Trophoblast cell (in vitro differentiated cells and primary cell): ENCODE results near the gene ELN.

Experiments used
- DNase-seq, 2 donors: peaks; one replicate each; pipeline ENCODE4 v3.0.0-alpha.2; 2016
- H2AFZ ChIP-seq: 2 replicates; pipeline ENCODE4 v1.6.1; 2013; ENCODE audit warnings: low read length, moderate library complexity, mild to moderate bottlenecking; ENCODE audit not compliant: insufficient read depth, poor library complexity
- H2AK5ac ChIP-seq: 2 replicates; pipeline ENCODE4 v1.6.1; 2013; ENCODE audit warnings: mild to moderate bottlenecking, low read length
- H2BK120ac ChIP-seq: 2 replicates; pipeline ENCODE4 v1.6.1; 2013; ENCODE audit warnings: low read length, mild to moderate bottlenecking, moderate library complexity; ENCODE audit not compliant: insufficient read depth, poor library complexity
- H2BK12ac ChIP-seq: 2 replicates; pipeline ENCODE4 v1.6.1; 2013; ENCODE audit warnings: mild to moderate bottlenecking, low read length, moderate library complexity
- H2BK5ac ChIP-seq: 2 replicates; pipeline ENCODE4 v1.6.1; 2013; ENCODE audit warnings: low read length, low read depth, moderate library complexity, mild to moderate bottlenecking; ENCODE audit not compliant: poor library complexity
- H3K14ac ChIP-seq: 2 replicates; pipeline ENCODE4 v1.6.1; 2013; ENCODE audit warnings: mild to moderate bottlenecking, low read length
- H3K18ac ChIP-seq: 2 replicates; pipeline ENCODE4 v1.6.1; 2013; ENCODE audit warnings: mild to moderate bottlenecking, low read length
- H3K23ac ChIP-seq: 2 replicates; pipeline ENCODE4 v1.6.1; 2013; ENCODE audit warnings: low read length
- H3K27ac ChIP-seq: 2 replicates; pipeline ENCODE4 v1.5.1; 2013; ENCODE audit warnings: low read depth, mild to moderate bottlenecking, inconsistent platforms, low read length, moderate library complexity
- H3K27me3 ChIP-seq: 2 replicates; pipeline ENCODE4 v1.6.1; 2013; ENCODE audit warnings: inconsistent platforms, mild to moderate bottlenecking, low read length, moderate library complexity; ENCODE audit not compliant: insufficient read depth
- H3K36me3 ChIP-seq, 2 experiments: 1 replicate in 1 of 2; 2 replicates in 1 of 2; pipeline ENCODE4 v1.6.1; 2013; ENCODE audit warnings: low read length in 2 of 2, mild to moderate bottlenecking in 2 of 2, moderate library complexity in 1 of 2; ENCODE audit not compliant: insufficient read depth in 2 of 2, control insufficient read depth in 1 of 2
- H3K4ac ChIP-seq: 2 replicates; pipeline ENCODE4 v1.6.1; 2013; ENCODE audit warnings: low read depth, mild to moderate bottlenecking, low read length, moderate library complexity
- H3K4me1 ChIP-seq, 2 experiments: 1 replicate in 1 of 2; 2 replicates in 1 of 2; pipeline ENCODE4 v1.6.1; 2013; ENCODE audit warnings: low read length in 2 of 2, mild to moderate bottlenecking in 2 of 2, moderate library complexity in 1 of 2; ENCODE audit not compliant: insufficient read depth in 2 of 2, control insufficient read depth in 1 of 2
- H3K4me2 ChIP-seq: 2 replicates; pipeline ENCODE4 v1.6.1; 2013; ENCODE audit warnings: inconsistent platforms, mild to moderate bottlenecking, low read length, moderate library complexity
- H3K4me3 ChIP-seq: 2 replicates; pipeline ENCODE4 v1.5.1; 2013; ENCODE audit warnings: mild to moderate bottlenecking, low read depth, low read length, inconsistent platforms
- H3K79me1 ChIP-seq: one replicate; pipeline ENCODE4 v1.6.1; 2013; ENCODE audit warnings: low read length
- H3K79me2 ChIP-seq: 2 replicates; pipeline ENCODE4 v1.6.1; 2013; ENCODE audit warnings: low read length, mild to moderate bottlenecking; ENCODE audit not compliant: control insufficient read depth, insufficient read depth, poor library complexity
- H3K9ac ChIP-seq: 2 replicates; pipeline ENCODE4 v1.6.1; 2013; ENCODE audit warnings: mild to moderate bottlenecking, low read length
- H3K9me3 ChIP-seq: 2 replicates; pipeline ENCODE4 v1.6.1; 2013; ENCODE audit warnings: low read depth, mild to moderate bottlenecking, control low read depth, inconsistent platforms, low read length; ENCODE audit not compliant: insufficient read depth
- H4K12ac ChIP-seq: 2 replicates; pipeline ENCODE4 v1.6.1; 2013; ENCODE audit warnings: low read depth, mild to moderate bottlenecking, low read length, moderate library complexity
- H4K8ac ChIP-seq: 2 replicates; pipeline ENCODE4 v1.6.1; 2013; ENCODE audit warnings: low read depth, mild to moderate bottlenecking, low read length, moderate library complexity
- H4K91ac ChIP-seq: one replicate; pipeline ENCODE4 v1.6.1; 2013; ENCODE audit warnings: low read depth, mild to moderate bottlenecking, low read length, moderate library complexity
- WGBS: extraction: QIAGEN DNeasy Blood & Tissue Kit; methylation state at CpG from one replicate; pipeline ENCODE4 v1.1.7; 2013; ENCODE audit warnings: missing lambda C conversion rate; ENCODE audit not compliant: insufficient read length, insufficient coverage; ENCODE audit errors: extremely low coverage; 5-methylcytosine and 5-hydroxymethylcytosine counted together

ELN gene

GRCh38 chr7:73986158-73986631 lies 41.8 kb upstream of the ELN start:
- Histone ChIP-seq H2AFZ (no peak overlapping the region), H3K27me3 (no peaks in the 10 kb centered on the region), H2BK12ac (no peak overlapping the region), H4K12ac (peak overlapping the region; percentile 35), H3K9me3 (peaks cover 3% of the 10 kb centered on the region), H4K8ac (no peak overlapping the region), H3K4me2 (no peak overlapping the region), H3K36me3 (no peaks in the 10 kb centered on the region), H3K9ac (no peak overlapping the region), H2AK5ac (no peak overlapping the region), H2BK120ac (no peak overlapping the region), H2BK5ac (no peak overlapping the region), H3K4me1 (peaks cover 0 to 2% of the 10 kb centered on the region in 2 experiments), H3K4me3 (no peak overlapping the region), H3K14ac (no peak overlapping the region), H3K79me1 (no peaks in the 10 kb centered on the region), H3K18ac (no peak overlapping the region), H4K91ac (peak overlapping the region; percentile 14), H3K23ac (no peak overlapping the region), H3K79me2 (no peaks in the 10 kb centered on the region), H3K4ac (no peak overlapping the region), H3K27ac (no peak overlapping the region)
- no CpG with 5 or more reads among the region's 17 CpGs for WGBS
- DNase-seq: no peak

- peaks cover 2 to 6% of the 10 kb centered on the region in 2 experiments for H3K4me1 ChIP-seq
- no peak overlapping the region for H2BK5ac ChIP-seq
- DNase-seq: no peak
- no peak overlapping the region for H2BK120ac ChIP-seq
- no CpG with 5 or more reads among the region's 4 CpGs for WGBS
- no peak overlapping the region for H4K12ac ChIP-seq
- no peaks in the 10 kb centered on the region for H3K36me3 ChIP-seq
- H3K18ac ChIP-seq: no peak overlapping the region
- no peak overlapping the region for H3K4me2 ChIP-seq
- H3K9ac ChIP-seq: no peak overlapping the region
- H3K27me3 ChIP-seq: no peaks in the 10 kb centered on the region
- no peak overlapping the region for H2BK12ac ChIP-seq
- H3K23ac ChIP-seq: no peak overlapping the region
- no peak overlapping the region for H3K4ac ChIP-seq
- H3K9me3 ChIP-seq: peaks cover 3% of the 10 kb centered on the region
- H3K14ac ChIP-seq: no peak overlapping the region
- H2AFZ ChIP-seq: no peak overlapping the region
- H2AK5ac ChIP-seq: no peak overlapping the region
- no peaks in the 10 kb centered on the region for H3K79me2 ChIP-seq
- no peak overlapping the region for H3K4me3 ChIP-seq
- H3K79me1 ChIP-seq: no peaks in the 10 kb centered on the region
- no peak overlapping the region for H4K8ac ChIP-seq
- H3K27ac ChIP-seq: no peak overlapping the region
- no peak overlapping the region for H4K91ac ChIP-seq
Measured at GRCh38 chr7:73987298-73987697, 40.7 kb upstream of the ELN start.

GRCh38 chr7:73988197-73988596 lies 39.8 kb upstream of the ELN start:
- Histone ChIP-seq H3K9ac (no peak overlapping the region), H3K27ac (no peak overlapping the region), H3K23ac (no peak overlapping the region), H2AFZ (no peak overlapping the region), H3K4ac (no peak overlapping the region), H3K4me3 (no peak overlapping the region), H3K27me3 (no peaks in the 10 kb centered on the region), H3K4me2 (no peak overlapping the region), H3K14ac (no peak overlapping the region), H2AK5ac (no peak overlapping the region), H4K8ac (no peak overlapping the region), H2BK12ac (no peak overlapping the region), H4K12ac (no peak overlapping the region), H4K91ac (no peak overlapping the region), H2BK120ac (no peak overlapping the region), H2BK5ac (no peak overlapping the region), H3K79me2 (no peaks in the 10 kb centered on the region), H3K4me1 (peaks cover 2 to 9% of the 10 kb centered on the region in 2 experiments), H3K9me3 (peaks cover 4% of the 10 kb centered on the region), H3K79me1 (no peaks in the 10 kb centered on the region), H3K18ac (no peak overlapping the region), H3K36me3 (no peaks in the 10 kb centered on the region)
- no CpG with 5 or more reads among the region's 9 CpGs for WGBS
- no peak for DNase-seq

- Histone ChIP-seq H3K9ac (no peak overlapping the region), H3K9me3 (peaks cover 10% of the 10 kb centered on the region), H3K14ac (no peak overlapping the region), H4K12ac (no peak overlapping the region), H3K27me3 (no peaks in the 10 kb centered on the region), H3K27ac (no peak overlapping the region), H3K36me3 (no peaks in the 10 kb centered on the region), H3K4ac (no peak overlapping the region), H2BK5ac (no peak overlapping the region), H2BK120ac (no peak overlapping the region), H3K4me3 (no peak overlapping the region), H3K23ac (no peak overlapping the region), H2BK12ac (no peak overlapping the region), H2AK5ac (no peak overlapping the region), H3K79me2 (no peaks in the 10 kb centered on the region), H4K91ac (no peak overlapping the region), H4K8ac (no peak overlapping the region), H3K4me1 (peaks cover 0 to 9% of the 10 kb centered on the region in 2 experiments), H3K18ac (no peak overlapping the region), H2AFZ (no peak overlapping the region), H3K4me2 (no peak overlapping the region), H3K79me1 (no peaks in the 10 kb centered on the region)
- no CpG with 5 or more reads among the region's 7 CpGs for WGBS
- no peak for DNase-seq
Measured at GRCh38 chr7:73991522-73992100, 36.4 kb upstream of the ELN start.
